Activated naive CD8-positive, alpha-beta T cell (primary cell): ENCODE data around the gene RGP1.

Experiments
- H3K27ac Mint-ChIP-seq: one replicate; pipeline ENCODE4 v1.8.0; 2021; ENCODE audit warnings: mixed read lengths
- H3K27me3 Mint-ChIP-seq: one replicate; pipeline ENCODE4 v1.8.0; 2021; ENCODE audit warnings: mixed read lengths
- H3K36me3 Mint-ChIP-seq: one replicate; pipeline ENCODE4 v1.8.0; 2021; ENCODE audit warnings: mixed read lengths
- H3K4me1 Mint-ChIP-seq: one replicate; pipeline ENCODE4 v1.8.0; 2021; ENCODE audit warnings: low read depth, mixed read lengths
- H3K4me3 Mint-ChIP-seq: one replicate; pipeline ENCODE4 v1.8.0; 2021; ENCODE audit warnings: mild to moderate bottlenecking, mixed read lengths
- H3K9me3 Mint-ChIP-seq: one replicate; pipeline ENCODE4 v1.8.0; 2021; ENCODE audit warnings: low read depth, mixed read lengths

The RGP1 gene

DNA sequence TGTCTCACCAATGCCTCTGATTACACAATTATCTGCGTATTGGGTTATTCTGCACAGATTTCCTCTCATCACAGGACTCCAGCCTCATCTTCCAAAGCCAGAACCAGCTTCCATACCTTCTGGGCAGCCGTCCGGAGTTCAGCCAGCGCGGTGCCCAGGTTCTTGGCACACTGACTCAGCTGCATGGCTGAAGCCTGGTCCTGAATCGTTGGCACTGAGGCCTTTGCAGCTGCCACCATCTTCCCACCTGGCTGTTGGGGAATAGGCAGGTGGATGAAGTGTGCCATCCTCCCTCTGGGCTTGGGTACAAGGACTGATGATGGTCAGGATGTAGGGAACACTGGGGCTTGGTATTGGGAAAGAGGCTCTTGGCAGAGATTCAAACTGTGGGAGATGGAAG lies 35.0 kb upstream of the RGP1 start:
- Mint-ChIP-seq H3K36me3 (peaks cover 11% of the 10 kb centered on the region), H3K27me3 (no peaks in the 10 kb centered on the region), H3K9me3 (no peaks in the 10 kb centered on the region), H3K4me3 (no peak overlapping the region), H3K27ac (no peak overlapping the region), H3K4me1 (no peaks in the 10 kb centered on the region)

DNA sequence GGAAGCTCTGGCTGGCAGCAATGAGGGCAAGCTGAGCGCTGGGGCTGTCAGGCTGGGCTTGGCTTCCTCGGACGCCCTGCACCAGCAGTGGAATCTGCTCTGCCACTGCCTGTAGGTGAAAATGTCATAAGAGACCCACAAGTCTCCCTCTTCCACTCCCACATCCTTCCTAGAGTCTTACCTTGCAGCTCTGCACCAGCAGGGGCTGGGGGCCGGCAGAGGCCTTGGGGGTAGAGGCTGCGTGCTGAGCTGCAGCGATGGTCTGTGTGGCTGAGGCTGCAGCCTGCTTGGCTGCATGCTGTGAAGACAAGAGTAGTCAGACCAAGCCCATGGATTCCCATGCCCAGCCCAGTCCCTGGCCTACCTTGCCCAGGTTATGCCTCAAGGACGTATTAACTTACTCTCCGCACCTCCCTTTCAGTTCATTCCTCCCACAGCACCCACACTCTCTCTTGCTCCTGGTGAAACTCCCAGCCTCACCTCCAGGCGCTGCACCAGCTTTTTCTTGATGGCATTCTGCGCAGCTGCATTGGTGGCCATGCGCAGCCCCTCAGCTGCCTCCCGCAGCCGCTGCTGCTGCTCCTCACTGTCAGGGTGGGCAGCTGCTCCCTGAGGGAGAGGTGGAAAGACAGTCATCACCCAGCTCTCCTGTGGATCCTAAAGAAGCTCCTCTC lies 34.4 kb upstream of the RGP1 start:
- no peak overlapping the region for H3K4me3 Mint-ChIP-seq
- H3K36me3 Mint-ChIP-seq, result peaks cover 11% of the 10 kb centered on the region
- H3K9me3 Mint-ChIP-seq, result no peaks in the 10 kb centered on the region
- no peaks in the 10 kb centered on the region for H3K27me3 Mint-ChIP-seq
- no peak overlapping the region for H3K27ac Mint-ChIP-seq
- no peaks in the 10 kb centered on the region for H3K4me1 Mint-ChIP-seq

DNA sequence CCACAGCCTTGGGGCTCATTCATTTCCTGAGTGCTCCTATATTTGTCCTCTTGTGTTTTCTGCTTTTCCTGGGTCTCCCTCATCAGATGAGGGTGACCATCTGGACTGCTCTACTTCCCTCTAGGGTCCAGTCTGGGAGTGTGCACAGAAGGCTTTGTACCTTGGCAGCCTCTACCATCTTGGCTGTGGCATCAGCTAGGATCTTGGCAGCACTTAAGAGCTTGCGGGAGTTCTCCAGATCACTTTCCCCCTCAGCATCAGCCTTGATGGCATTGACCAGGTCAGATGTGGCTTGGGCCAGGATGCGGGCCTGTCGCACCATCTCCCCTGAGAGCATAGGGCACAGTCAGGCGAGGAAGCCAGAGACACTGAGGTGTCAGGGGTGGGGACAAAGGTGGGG lies 32.9 kb upstream of the RGP1 start:
- Mint-ChIP-seq H3K4me3 (no peak overlapping the region), H3K27ac (peak overlapping the region; percentile 73), H3K9me3 (no peaks in the 10 kb centered on the region), H3K36me3 (peaks cover 8% of the 10 kb centered on the region), H3K4me1 (no peaks in the 10 kb centered on the region), H3K27me3 (no peaks in the 10 kb centered on the region)

DNA sequence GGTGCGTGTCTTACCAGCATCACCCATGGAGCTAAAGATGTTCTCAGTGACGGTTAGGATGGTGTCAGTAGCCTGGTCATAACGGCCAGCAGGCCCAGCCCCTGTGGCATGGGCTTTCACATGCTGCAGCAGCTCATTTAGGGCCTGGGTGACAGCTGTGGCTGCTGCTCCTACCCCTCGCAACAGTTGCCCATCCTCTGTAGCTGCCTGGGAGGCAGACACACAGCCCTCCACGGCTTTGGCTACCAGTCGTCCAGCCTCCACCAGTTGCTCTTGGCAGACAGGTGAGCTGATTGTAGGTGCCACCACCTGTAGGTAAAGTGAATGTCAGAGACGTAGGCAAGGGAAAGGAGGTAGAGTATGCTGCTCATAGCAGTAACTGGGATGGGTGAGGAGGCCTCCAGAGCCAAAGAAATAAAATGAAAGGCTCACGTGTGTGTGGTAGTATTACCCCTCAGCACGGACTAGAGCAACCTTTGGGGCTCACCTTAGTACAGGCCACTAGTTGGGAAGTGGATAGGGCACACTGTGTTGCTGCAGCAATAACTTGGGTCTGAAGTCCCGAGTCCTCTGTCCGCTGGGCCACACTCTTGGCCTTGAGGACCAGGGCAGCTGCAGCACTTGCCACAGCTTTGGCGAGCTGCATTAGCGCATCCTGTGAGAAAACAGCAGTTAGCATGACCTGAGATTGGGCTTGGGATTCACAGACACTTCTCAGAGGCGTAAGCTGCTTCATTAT lies 31.8 kb upstream of the RGP1 start:
- H3K27ac Mint-ChIP-seq, result no peak overlapping the region
- H3K27me3 Mint-ChIP-seq, result no peaks in the 10 kb centered on the region
- H3K9me3 Mint-ChIP-seq, result no peaks in the 10 kb centered on the region
- no peak overlapping the region for H3K4me3 Mint-ChIP-seq
- no peaks in the 10 kb centered on the region for H3K4me1 Mint-ChIP-seq
- peaks cover 8% of the 10 kb centered on the region for H3K36me3 Mint-ChIP-seq

DNA sequence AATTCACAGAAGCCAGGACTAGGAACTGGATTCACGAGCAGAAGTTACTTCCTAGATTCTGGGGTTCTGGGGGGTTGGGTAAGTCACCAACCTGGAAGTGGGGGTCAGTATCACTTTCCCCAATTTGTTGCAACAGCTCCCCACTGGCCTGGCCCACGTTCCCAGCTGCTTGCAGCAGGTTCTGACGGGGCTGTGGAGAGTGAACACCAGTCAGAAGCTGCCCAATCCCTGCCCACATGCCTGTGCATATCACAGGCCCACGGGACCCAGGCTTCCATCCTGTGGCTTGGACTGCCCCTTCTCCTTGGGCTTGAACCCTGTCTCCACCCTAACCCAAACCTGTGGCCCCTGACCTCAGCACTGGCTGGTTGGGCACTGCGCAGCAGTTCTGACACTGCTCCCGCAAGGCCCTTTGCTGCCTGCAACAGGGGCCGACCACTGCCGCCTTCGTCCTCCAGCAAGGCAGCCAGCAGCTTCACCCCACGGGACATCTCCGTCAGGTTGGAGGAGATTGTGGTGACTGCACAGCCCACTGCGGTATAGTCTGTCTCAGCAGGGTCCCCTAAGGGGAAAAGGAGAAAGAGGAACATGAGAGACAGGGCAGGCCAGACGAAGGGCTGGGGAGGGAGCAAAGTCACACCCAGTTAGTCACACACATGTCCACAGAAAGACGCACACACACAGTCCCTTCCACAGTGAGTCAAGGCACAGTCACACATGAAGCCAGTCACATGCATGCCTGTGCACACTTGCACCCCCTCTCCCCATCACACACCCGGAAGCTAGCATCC lies 30.2 kb upstream of the RGP1 start:
- Mint-ChIP-seq H3K9me3 (no peaks in the 10 kb centered on the region), H3K36me3 (peaks cover 8% of the 10 kb centered on the region), H3K27me3 (no peaks in the 10 kb centered on the region), H3K4me1 (no peaks in the 10 kb centered on the region), H3K4me3 (no peak overlapping the region), H3K27ac (no peak overlapping the region)

DNA sequence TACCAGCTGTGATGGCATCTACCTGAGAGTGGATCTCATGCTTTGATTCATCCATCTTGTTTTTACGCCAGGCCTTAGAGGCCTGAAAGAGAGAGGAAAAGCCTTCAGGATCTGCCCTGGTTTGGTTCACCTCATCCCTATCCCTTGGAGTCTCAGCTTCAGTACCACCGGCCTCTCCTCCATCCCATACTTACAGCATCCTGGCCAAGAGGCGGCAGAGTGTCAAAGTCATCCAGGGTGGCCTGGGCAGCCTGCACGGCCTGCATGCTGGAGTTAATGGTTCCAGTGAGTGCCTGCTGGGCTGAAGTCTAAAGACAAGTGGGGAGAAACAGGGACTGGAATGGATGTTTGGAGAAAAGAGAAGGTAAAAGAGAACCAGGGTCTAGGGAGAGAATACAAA lies 29.5 kb upstream of the RGP1 start:
- Mint-ChIP-seq H3K36me3 (peaks cover 10% of the 10 kb centered on the region), H3K27ac (no peak overlapping the region), H3K4me3 (no peak overlapping the region), H3K9me3 (no peaks in the 10 kb centered on the region), H3K4me1 (no peaks in the 10 kb centered on the region), H3K27me3 (no peaks in the 10 kb centered on the region)

DNA sequence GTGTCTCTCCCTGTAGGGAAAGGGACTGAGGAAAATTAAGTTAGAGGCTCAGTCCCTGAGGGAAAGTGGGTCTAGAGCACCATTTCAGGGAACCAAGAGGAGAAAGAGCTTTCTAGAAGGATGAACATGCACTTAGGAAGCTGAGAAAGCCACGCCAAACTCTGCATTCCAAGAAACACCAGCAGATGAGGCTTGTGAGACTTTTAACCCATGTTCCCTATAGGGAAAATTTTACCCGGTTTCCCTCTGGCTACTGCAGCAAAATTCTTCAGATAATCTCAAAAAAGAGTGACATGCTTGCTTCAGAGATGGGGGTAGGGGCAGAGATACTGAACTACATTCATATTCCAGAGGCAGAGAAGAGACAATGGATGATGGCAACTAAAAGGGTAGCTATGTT lies 25.7 kb upstream of the RGP1 start:
- no peaks in the 10 kb centered on the region for H3K4me1 Mint-ChIP-seq
- H3K36me3 Mint-ChIP-seq, result peaks cover 9% of the 10 kb centered on the region
- H3K27ac Mint-ChIP-seq, result no peak overlapping the region

DNA sequence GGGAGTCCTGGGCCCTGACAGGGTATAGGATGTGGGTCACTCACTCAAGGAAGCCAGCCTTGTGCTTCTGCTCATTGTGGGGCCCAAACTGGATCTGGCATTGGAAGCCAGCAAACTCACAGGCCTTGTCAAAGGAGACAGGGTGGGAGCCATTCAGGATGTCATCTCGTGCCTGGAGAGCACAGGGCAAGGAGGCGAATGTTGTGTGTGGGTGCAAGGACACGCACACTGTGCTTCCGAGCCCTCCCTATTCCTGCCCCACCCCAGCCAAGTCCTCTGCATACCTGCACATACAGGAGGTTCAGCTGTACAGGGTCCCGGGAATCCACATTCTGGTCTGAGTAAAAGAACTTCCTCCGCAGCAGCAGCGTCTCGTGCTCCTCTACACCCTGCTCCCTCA lies 25.2 kb upstream of the RGP1 start:
- no peaks in the 10 kb centered on the region for H3K27me3 Mint-ChIP-seq
- H3K4me1 Mint-ChIP-seq, result no peaks in the 10 kb centered on the region
- H3K4me3 Mint-ChIP-seq, result no peak overlapping the region
- H3K36me3 Mint-ChIP-seq, result peaks cover 9% of the 10 kb centered on the region
- H3K9me3 Mint-ChIP-seq, result no peaks in the 10 kb centered on the region
- H3K27ac Mint-ChIP-seq, result no peak overlapping the region

More for the DNA sequence above, 25.7 kb upstream of the RGP1 start:
- Mint-ChIP-seq H3K9me3 (no peaks in the 10 kb centered on the region), H3K4me3 (no peak overlapping the region), H3K27me3 (no peaks in the 10 kb centered on the region)

DNA sequence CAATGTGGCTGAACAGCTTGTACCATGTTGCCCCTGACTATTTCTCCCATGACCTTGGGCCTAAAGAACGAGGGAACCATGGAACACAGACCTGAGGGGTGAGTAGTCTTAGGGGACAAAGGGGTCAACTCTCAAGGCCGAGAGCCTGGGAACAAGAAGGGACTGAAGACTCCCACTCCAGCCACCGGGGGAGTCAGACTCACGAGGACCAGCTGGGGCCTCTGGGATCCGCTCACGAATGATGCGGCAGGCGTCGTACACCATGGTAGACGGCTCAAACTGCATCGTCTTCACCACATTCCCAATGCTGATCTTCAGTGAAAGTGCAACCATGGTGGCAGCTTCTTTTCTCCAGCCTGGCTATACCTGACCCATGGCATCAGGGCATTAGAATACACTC lies 23.7 kb upstream of the RGP1 start:
- H3K4me3 Mint-ChIP-seq, result no peak overlapping the region
- no peaks in the 10 kb centered on the region for H3K27me3 Mint-ChIP-seq
- H3K27ac Mint-ChIP-seq, result no peak overlapping the region
- H3K4me1 Mint-ChIP-seq, result no peaks in the 10 kb centered on the region
- H3K9me3 Mint-ChIP-seq, result no peaks in the 10 kb centered on the region
- peaks cover 9% of the 10 kb centered on the region for H3K36me3 Mint-ChIP-seq

DNA sequence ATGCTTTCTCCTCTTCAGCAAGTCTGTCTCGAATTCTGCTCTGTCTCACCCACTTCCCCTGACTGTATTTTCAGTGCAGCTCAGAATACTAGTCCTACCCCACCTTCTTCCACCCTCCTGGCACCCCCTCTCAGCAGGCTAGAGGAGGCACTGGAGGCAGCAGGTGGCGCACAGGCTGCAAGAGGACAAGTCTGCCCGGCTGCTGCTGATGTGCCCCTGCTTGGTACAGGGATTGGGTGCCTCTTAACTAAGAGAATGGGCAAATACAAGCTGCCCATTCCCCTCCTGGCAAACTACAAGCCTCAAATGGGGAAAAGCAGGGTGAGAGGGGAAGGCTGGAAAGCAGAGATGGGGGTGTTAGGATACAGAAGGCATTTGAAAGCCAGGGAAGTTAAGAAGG lies 22.2 kb upstream of the RGP1 start:
- no peaks in the 10 kb centered on the region for H3K27me3 Mint-ChIP-seq
- H3K4me3 Mint-ChIP-seq, result peak overlapping the region; percentile 77
- H3K27ac Mint-ChIP-seq, result no peak overlapping the region
- H3K4me1 Mint-ChIP-seq, result no peaks in the 10 kb centered on the region
- H3K36me3 Mint-ChIP-seq, result peaks cover 9% of the 10 kb centered on the region
- no peaks in the 10 kb centered on the region for H3K9me3 Mint-ChIP-seq

DNA sequence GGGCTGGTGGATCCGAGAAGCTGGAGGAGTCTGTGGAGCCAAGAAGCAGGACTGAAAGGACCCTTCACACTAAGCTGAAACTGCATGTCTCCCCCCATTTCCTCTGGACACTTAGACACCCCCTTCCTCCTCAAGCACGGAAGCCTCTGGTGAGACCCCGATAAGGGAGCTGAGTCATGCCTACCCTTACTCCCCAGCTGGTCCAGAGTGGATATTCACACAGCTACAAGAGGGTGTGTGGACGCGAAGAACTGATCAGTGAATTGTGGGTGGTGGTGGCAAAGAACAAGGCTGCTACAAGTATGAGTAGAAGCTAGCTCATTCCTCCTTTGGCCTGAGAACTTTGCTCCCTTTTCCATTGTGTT lies 21.4 kb upstream of the RGP1 start:
- peaks cover 2% of the 10 kb centered on the region for H3K4me1 Mint-ChIP-seq
- H3K27me3 Mint-ChIP-seq, result no peaks in the 10 kb centered on the region
- H3K36me3 Mint-ChIP-seq, result peaks cover 9% of the 10 kb centered on the region
- H3K4me3 Mint-ChIP-seq, result no peak overlapping the region
- no peak overlapping the region for H3K27ac Mint-ChIP-seq
- H3K9me3 Mint-ChIP-seq, result no peaks in the 10 kb centered on the region

DNA sequence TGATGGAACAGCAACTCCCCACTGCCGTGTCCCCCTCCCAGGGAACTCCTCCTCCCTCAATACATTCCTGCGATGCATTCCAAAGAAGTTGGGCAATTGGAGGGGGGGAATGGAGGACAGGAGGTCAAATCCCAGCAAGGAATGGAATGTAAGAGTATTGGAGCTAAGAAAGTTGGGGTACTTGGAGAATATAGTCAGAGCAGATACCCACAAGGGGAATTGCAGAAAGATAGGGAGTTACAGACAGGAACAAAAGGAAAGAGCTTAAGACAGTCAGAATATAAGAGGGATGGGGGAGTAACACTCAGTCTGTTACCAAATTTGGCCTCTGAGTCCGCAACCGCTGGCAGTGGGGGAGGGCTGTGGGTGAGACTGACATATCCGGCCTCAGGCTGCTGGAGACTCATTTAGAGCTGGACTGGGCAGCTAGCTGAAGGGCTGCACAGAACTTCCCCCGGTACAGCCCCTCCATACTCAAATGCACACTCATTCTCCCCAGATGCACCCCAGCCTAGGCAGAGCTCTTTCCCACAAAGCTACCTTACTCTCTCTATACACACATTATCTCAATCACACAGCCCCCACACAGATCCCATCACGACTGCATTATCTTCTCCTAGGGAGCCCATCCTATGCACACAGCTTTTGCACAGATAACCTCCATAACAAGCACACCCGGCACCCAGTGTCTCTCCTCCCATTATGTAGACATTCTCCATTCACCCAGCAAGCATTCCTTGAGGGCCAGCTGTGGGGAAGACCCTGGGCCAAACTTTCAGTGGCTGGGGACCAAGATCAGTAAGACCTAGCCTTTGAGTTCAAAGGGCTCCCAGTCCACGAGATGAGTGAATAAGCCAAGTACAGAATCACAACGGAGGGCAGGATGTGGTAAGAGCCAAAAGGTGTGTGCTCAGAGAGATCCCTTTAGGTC lies 20.8 kb upstream of the RGP1 start:
- Mint-ChIP-seq H3K4me1 (peaks cover 7% of the 10 kb centered on the region), H3K27me3 (no peaks in the 10 kb centered on the region), H3K4me3 (no peak overlapping the region), H3K9me3 (no peaks in the 10 kb centered on the region), H3K36me3 (peaks cover 9% of the 10 kb centered on the region), H3K27ac (no peak overlapping the region)

DNA sequence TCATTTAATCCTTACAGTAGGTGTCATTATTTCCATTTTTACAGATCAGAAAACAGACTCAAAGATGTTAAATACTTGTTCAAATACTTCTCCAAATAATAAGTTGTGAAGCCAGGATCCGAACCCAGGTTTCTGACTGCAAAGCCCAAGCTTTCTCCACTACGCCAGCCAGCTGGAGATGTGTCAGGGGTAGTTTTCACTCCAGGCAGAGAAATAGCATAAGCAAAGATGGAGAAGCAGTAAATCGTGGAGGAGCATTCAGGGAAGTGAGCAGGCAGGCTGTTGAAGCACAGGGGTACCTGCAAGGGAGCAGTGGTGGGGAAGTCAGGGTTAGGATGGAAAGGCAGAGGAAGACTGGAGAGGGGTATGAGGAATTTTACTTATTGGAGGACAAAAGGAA lies 20.0 kb upstream of the RGP1 start:
- peaks cover 9% of the 10 kb centered on the region for H3K36me3 Mint-ChIP-seq
- no peak overlapping the region for H3K4me3 Mint-ChIP-seq
- no peak overlapping the region for H3K27ac Mint-ChIP-seq
- peaks cover 14% of the 10 kb centered on the region for H3K4me1 Mint-ChIP-seq
- no peaks in the 10 kb centered on the region for H3K9me3 Mint-ChIP-seq
- H3K27me3 Mint-ChIP-seq, result no peaks in the 10 kb centered on the region

DNA sequence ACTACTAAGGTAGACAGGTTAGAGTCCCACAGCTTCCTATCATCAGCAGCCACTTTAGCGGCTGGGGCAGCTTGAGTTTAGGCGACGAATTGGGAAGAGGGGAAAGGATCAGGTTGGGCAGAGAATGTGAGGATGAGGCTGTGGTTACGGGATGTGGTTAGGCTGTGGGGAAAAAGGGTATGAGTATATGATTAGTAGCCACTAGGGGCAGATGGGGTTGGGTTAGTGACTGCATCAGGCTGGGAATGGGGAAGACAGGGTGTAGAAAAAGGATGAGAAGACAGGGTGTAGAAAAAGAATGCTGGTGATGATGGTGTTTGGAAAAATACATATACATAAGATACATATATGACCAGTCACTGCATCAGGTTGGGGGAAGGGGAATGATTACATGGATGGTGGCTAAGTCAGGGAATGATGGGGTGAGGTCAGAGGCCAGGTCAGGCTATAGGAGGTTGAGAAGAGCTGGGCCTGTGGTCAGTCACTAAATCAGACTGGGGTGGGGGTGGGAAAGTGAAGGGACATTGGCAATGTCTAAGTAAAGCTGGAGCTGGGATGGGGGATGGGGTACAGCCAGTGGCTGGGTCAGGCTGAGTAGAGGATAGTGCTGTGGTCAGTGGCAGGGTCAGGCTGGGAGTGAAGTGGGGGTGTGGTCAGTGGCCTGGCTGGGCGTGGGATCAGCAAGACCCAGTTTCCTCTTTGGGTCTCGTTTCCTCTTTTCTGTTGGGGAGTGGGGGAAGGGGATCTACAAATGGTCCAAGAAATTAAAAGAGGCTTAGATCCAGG lies 19.2 kb upstream of the RGP1 start:
- Mint-ChIP-seq H3K4me1 (peaks cover 17% of the 10 kb centered on the region), H3K9me3 (no peaks in the 10 kb centered on the region), H3K27ac (peak overlapping the region; percentile 72), H3K27me3 (no peaks in the 10 kb centered on the region), H3K36me3 (peaks cover 4% of the 10 kb centered on the region), H3K4me3 (no peak overlapping the region)
